Activated CD8-positive, alpha-beta memory T cell treated with anti-CD3 and anti-CD28 coated beads for 4 hours (primary cell): ENCODE data around the gene TLR9.
"Not testable (repeated sequence)": the region's sequence is repeated elsewhere in the genome, so short reads cannot be mapped to it uniquely, and the experiment has no call there.

Source experiments
- DNase-seq, 2 donors: peaks; one replicate each; pipeline ENCODE4 v3.0.0-alpha.2; 2020; ENCODE audit warnings: low read depth in 2 of 2

Gene TLR9

DNA sequence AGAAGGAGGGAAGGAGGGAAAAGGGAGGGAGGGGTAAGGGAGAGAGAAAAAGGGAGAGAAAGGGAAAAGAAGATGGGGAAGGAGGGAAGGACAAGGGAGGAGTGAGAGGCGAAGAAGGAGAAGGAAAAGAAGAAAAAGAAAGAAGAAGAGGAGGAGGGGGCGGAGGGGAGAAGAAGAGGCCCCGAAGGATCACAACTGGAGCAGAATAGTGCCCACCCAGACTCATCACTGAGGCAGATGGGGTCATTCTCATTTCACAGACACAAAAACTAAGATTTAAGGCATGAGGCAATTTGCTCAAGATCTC, 30.2 kb downstream of the TLR9 start:
- DNase-seq, result no peak

DNA sequence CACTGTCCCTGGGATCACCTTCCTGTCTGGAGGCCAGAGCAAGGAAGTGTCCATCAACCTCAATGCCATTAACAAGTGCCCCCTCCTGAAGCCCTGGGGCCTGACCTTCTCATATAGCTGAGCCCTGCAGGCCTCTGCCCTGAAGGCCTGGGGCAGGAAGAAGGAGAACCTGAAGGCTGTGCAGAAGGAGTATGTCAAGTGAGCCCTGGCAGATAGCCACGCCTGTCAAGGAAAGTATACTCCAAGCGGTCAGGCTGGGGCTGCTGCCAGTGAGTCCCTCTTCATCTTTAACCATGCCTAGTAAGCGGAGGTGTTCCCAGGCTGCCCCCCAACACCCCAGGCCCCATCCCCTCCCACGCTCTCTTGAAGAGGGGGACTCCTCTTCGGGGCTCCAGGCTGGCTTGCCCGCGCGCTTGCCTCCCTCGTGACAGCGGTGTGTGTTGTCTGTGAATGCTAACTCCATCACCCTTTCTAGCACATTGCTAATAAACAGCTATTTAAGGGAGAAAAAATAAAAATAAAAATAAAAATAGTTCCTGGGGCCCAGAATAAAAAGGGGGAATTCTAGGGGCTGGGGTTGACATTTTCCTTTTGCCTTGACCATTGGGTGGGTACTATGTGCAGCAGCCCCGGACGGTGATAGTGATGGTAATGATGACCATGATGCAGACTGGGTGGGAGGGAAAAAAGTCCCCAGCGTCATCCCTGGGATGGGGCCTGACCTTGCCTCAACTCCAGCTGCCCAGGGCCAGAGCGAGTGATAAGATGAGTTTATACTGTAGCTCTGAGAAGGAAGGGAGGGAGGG, 30.8 kb downstream of the TLR9 start:
- no peak for DNase-seq

DNA sequence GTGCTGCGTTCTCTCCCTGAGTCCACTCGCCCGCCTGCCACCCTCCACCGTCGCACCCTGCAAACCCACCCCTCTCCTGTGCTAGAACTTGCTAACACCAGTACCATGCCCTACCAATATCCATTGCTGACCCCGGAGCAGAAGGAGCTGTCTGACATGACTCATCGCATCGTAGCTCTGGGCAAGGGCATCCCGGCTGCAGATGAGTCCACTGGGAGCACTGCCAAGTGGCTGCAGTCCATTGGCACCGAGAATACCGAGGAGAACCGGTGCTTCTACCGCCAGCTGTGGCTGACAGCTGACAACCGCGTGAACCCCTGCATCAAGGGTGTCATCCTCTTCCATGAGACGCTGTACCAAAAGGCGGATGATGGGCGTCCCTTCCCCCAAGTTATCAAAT, 32.4 kb downstream of the TLR9 start:
- DNase-seq, result no peak

GRCh38 chr3:52191663-52192062, 33.8 kb downstream of the TLR9 start:
- DNase-seq, result no peak

- DNase-seq, result no peak
These were observed 35.0 kb downstream of the TLR9 start for GRCh38 chr3:52190294-52191074.

DNA sequence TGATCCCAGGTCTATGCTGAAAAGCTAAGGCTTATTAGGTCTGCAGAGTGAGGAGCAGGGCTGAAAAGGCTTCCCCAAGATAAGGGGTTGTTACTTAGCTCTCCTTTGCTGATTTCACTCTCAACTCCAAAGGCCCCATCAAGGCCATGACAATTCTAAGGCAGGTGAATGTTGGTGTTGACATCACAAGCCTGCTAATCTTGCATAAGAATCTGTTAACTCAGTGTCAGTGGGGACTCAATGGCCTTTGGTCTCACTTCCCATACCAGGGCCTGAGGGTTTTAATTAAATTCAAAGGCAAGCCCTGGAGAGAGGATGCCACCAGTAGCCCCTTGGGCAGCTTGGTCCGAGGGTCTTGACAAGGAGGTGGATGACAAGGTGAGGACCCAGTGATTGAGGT, 36.9 kb downstream of the TLR9 start:
- DNase-seq, result no peak

DNA sequence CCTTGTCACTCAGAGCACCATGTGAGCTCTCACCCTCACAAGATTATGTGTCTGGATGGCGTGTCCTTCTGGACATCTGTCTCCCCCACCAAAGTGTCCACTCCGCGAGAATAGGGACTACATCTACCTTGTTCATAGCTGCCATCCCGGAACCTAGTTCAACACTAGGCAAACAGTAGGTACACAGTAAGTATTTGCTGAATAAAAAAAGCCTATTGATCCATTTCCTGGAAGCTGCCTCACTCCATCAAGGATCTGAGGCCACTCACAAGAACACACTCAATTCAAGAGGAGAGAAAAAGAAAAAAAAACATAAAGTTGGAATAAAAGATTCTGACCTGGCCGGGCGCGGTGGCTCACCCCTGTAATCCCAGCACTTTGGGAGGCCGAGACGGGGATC, 38.7 kb downstream of the TLR9 start:
- DNase-seq, result no peak

- no peak for DNase-seq
These were observed 39.6 kb downstream of the TLR9 start for GRCh38 chr3:52185837-52186236.

DNA sequence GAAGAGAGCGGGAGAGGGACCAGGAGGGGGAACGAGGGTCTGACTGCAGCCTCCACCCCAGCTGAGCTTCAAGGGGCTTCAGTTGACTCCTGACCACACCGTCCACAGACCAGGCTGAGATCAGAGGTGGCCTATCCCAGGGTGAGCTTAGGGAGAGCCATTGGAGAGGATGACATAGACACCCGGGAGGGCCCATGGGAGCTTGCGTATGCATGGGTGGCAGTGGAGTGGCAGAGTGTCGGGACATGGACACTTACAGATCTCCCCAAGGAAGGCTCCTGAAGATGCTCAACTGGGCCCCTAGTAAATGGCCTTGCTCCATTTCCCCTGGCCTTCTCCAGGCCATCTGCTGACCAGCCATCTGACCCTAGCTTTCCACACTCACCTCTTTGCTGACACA, 40.1 kb downstream of the TLR9 start:
- no peak for DNase-seq

- DNase-seq, result no peak
These were observed 40.8 kb downstream of the TLR9 start for GRCh38 chr3:52184690-52185089.

GRCh38 chr3:52183786-52184445, 41.5 kb downstream of the TLR9 start:
- no peak for DNase-seq

DNA sequence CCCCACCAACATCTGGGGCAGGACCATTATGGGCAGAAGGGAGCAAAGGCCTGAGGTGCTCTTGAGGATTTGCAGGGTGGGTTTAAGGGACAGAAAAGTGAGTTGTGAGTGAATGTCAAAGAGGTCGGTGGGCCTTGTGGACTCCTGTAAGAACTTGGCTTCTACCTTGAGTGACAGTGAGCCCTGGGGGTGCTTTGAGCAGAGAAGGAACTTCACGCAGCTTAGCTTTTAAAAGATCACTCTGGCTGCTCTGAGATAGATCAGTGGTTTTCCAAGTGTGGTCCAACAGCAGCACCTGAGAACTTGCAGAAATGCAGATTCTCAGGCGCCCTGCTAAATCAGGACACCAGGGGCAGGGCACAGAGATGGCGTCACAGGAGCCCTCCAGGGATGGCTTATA, 42.8 kb downstream of the TLR9 start:
- DNase-seq, result no peak

- DNase-seq, result no peak
These were observed 43.2 kb downstream of the TLR9 start for GRCh38 chr3:52182196-52182595.

DNA sequence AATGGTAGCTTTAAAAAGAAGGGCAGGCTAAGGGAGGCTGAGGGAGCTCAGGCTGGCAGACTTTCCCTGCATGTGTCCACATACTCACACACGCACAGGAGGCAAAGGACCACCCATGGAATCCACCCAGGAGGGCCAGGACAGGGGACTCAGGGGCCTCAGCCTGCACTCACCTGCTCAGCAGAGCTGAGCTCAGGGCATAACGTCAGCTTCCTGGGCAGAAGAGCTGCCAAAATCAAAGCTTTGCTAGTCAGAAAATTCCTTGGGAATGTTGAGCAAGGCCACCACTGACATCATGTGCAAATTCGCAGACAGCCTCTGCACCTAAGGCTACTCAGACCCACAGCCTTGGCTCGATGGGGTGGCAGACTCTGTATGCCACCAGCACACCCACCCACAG, 43.9 kb downstream of the TLR9 start:
- no peak for DNase-seq

GRCh38 chr3:52178537-52178936, 46.9 kb downstream of the TLR9 start:
- no peak for DNase-seq

GRCh38 chr3:52178126-52178525, 47.3 kb downstream of the TLR9 start:
- DNase-seq, result not testable (repeated sequence)

- no peak for DNase-seq
These were observed 47.8 kb downstream of the TLR9 start for GRCh38 chr3:52177701-52178042.

GRCh38 chr3:52176951-52177700, 48.3 kb downstream of the TLR9 start:
- DNase-seq, result no peak

DNA sequence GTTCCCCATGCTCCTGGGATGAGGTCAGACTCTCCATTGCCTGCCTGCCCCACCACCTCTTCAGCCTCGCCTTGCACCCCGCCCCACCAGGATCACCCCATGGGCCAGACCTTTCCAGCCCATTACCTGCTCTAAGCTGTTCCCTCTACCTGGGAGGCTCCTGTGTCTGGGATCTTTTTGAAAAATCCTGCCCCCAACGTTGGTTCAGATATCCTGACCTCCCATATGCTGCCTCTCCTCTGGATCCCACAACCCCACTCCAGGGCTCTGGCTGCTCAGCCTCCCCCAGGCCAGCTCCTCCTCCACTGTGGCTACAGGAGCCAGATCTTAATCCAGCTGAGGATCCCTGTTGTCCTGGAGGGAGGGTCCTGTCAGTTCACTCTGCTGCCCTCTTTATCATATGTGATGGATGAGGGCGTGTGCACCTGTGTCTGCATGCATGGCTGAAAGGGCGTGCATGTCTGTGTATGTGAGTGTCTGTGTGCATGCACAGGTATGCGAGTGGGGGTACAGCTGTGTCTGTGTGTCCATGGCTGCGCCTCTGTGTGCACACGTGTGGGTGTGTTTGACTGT, 49.2 kb downstream of the TLR9 start:
- no peak for DNase-seq

- DNase-seq, result no peak
These were observed 49.8 kb downstream of the TLR9 start for GRCh38 chr3:52175416-52176179.

- no peak for DNase-seq
These were observed 50.5 kb downstream of the TLR9 start for GRCh38 chr3:52174896-52175295.
